GM12891 (cell line): ENCODE measurements around the gene SYNE1.

Experiments
- PAX5 ChIP-seq: IDR thresholded peaks from 2 replicates; pipeline ENCODE4 v1.6.1; 2011; ENCODE audit warnings: low read length, moderate library complexity, mild to moderate bottlenecking; ENCODE audit not compliant: insufficient read depth, severe bottlenecking
- POLR2A ChIP-seq: IDR thresholded peaks from 2 replicates; pipeline ENCODE4 v1.6.1; 2011; ENCODE audit warnings: low read depth, low read length, control low read depth
- POLR2AphosphoS5 ChIP-seq: IDR thresholded peaks from 2 replicates; pipeline ENCODE4 v1.6.1; 2011; ENCODE audit warnings: low read depth, low read length, control low read depth
- TAF1 ChIP-seq: IDR thresholded peaks from 2 replicates; pipeline ENCODE4 v1.6.1; 2011; ENCODE audit warnings: low read depth, low read length, control low read depth

DNA sequence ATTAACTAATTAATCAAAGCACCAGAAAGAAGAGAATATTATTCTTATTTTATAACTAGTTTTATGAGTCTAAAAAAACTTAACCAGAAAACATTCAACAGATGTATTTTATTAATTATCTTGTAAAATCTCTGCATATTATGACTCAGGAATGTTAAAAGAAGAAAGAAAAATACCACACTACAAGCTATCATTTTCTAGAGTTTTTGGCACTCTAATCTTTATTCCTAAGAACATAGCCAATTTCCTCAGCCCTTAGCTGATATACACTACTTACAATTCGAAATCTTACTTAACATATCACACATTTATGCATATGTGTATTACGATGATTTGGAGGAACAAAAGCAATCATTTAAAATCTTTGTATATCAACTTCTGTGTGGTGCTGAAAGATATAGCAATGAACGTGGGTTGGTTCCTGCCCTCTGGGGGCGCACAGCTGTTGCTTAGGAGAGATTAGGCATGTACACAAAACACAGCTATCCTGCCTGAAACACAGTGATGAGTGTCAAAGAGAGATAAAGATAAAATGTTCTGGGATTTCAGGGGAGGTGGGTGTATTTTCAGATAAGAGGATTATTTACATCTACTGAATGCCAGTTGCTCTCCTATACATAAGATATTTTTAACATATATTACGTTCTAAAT is 404.5 kb downstream of the SYNE1 start:
- no peak for TF ChIP-seq POLR2AphosphoS5
- TF ChIP-seq TAF1, result no peak
- no peak for TF ChIP-seq POLR2A
- no peak for TF ChIP-seq PAX5
